IMR-90 (cell line): ENCODE results near the gene TP63. TPM values are rescaled to one million over a fixed set of nuclear protein-coding genes. Genes with fewer than 3 reads are reported as not detected.

Experiments used
- ATAC-seq: fragments of 200-7000 bp; cut with Tn5 transposase; 2 replicates; pipeline ENCODE4 v1.9.1; 2020; ENCODE audit warnings: low read depth, mild to moderate bottlenecking, moderate library complexity
- Bru-seq: library from RNA; stranded (reverse); fragments of 400-500 nt; gene quantifications from one replicate; lab custom pipeline; 2021; lab: Mats Ljungman, UMichigan
- BruChase-seq, 2 experiments: library from RNA; stranded (reverse); fragments of 400-500 nt; gene quantifications; one replicate each; lab custom pipeline; 2021; lab: Mats Ljungman, UMichigan
- BruUV-seq: library from RNA; stranded (reverse); fragments of 400-500 nt; replicated peaks from 2 replicates; lab custom pipeline; 2021; lab: Mats Ljungman, UMichigan
- CTCF ChIA-PET: fragments of 300-600 bp; formaldehyde crosslinking; extraction: SDS; loops from one replicate; lab custom pipeline; 2021; ENCODE audit warnings: antibody characterized with exemption; lab: Yijun Ruan, JAX
- POLR2A ChIA-PET: fragments of 300-600 bp; sonication (Branson Sonifier 250); formaldehyde crosslinking; loops from one replicate; lab custom pipeline; 2022; ENCODE audit warnings: antibody characterized with exemption; ENCODE audit not compliant: unreplicated experiment; lab: Charles Lee
- DNase-seq: peaks from one replicate; pipeline ENCODE4 v3.0.0; 2013
- H2AFZ ChIP-seq: replicated peaks from 2 replicates; pipeline ENCODE3; 2013; ENCODE audit warnings: low read length, mild to moderate bottlenecking; ENCODE audit not compliant: poor library complexity
- H2AK5ac ChIP-seq: 2 replicates; pipeline ENCODE4 v1.6.1; 2013; ENCODE audit warnings: low read depth, low read length, inconsistent platforms
- H2AK9ac ChIP-seq: replicated peaks from 2 replicates; pipeline ENCODE3; 2013; ENCODE audit warnings: mild to moderate bottlenecking, low read depth, low read length, moderate library complexity; ENCODE audit not compliant: poor library complexity
- H2BK120ac ChIP-seq: 2 replicates; pipeline ENCODE4 v1.6.1; 2013; ENCODE audit warnings: low read depth, low read length, inconsistent platforms
- H2BK15ac ChIP-seq: 3 replicates; pipeline ENCODE4 v1.6.1; 2013; ENCODE audit warnings: low read depth, low read length, inconsistent platforms
- H2BK20ac ChIP-seq: 2 replicates; pipeline ENCODE4 v1.6.1; 2013; ENCODE audit warnings: low read depth, mild to moderate bottlenecking, inconsistent platforms, low read length, moderate library complexity
- H2BK5ac ChIP-seq: 2 replicates; pipeline ENCODE4 v1.6.1; 2013; ENCODE audit warnings: mild to moderate bottlenecking, low read depth, low read length, inconsistent platforms; ENCODE audit not compliant: poor library complexity, severe bottlenecking
- H3K14ac ChIP-seq: replicated peaks from 2 replicates; pipeline ENCODE4 v1.6.1; 2013; ENCODE audit warnings: low read depth, low read length, inconsistent platforms
- H3K18ac ChIP-seq: 2 replicates; pipeline ENCODE4 v1.6.1; 2013; ENCODE audit warnings: low read depth, low read length, control low read depth
- H3K23ac ChIP-seq: 2 replicates; pipeline ENCODE4 v1.6.1; 2013; ENCODE audit warnings: low read depth, low read length, inconsistent platforms
- H3K27ac ChIP-seq: 2 replicates; pipeline ENCODE4 v1.5.1; 2013; ENCODE audit warnings: mild to moderate bottlenecking, control low read depth, low read length; ENCODE audit not compliant: insufficient read depth
- H3K27me3 ChIP-seq: 2 replicates; pipeline ENCODE4 v1.6.1; 2013; ENCODE audit warnings: low read length; ENCODE audit not compliant: control insufficient read depth, insufficient read depth
- H3K36me3 ChIP-seq: 2 replicates; pipeline ENCODE4 v1.6.1; 2013; ENCODE audit warnings: low read length, mixed read lengths; ENCODE audit not compliant: control insufficient read depth, insufficient read depth
- H3K4ac ChIP-seq: 2 replicates; pipeline ENCODE4 v1.6.1; 2013; ENCODE audit warnings: low read depth, low read length, inconsistent platforms
- H3K4me1 ChIP-seq: 2 replicates; pipeline ENCODE4 v1.6.1; 2013; ENCODE audit warnings: low read length, mixed read lengths; ENCODE audit not compliant: control insufficient read depth, insufficient read depth
- H3K4me2 ChIP-seq: 2 replicates; pipeline ENCODE4 v1.6.1; 2013; ENCODE audit warnings: low read depth, mild to moderate bottlenecking, control low read depth, low read length, moderate library complexity
- H3K4me3 ChIP-seq: 2 replicates; pipeline ENCODE4 v1.5.1; 2013; ENCODE audit warnings: low read depth, mild to moderate bottlenecking, control low read depth, low read length, moderate library complexity; ENCODE audit not compliant: insufficient read depth
- H3K56ac ChIP-seq: 2 replicates; pipeline ENCODE4 v1.6.1; 2013; ENCODE audit warnings: low read length, inconsistent platforms; ENCODE audit not compliant: insufficient read depth; ENCODE audit errors: extremely low read depth
- H3K79me1 ChIP-seq, 2 experiments: 2 replicates each; pipeline ENCODE4 v1.6.1; 2013; ENCODE audit warnings: low read length in 2 of 2, inconsistent platforms in 1 of 2, low read depth in 1 of 2
- H3K9ac ChIP-seq: 2 replicates; pipeline ENCODE4 v1.6.1; 2013; ENCODE audit warnings: low read depth, low read length, control low read depth
- H3K9me1 ChIP-seq: 2 replicates; pipeline ENCODE4 v1.6.1; 2013; ENCODE audit warnings: low read length, inconsistent platforms; ENCODE audit not compliant: insufficient read depth
- H3K9me3 ChIP-seq: 2 replicates; pipeline ENCODE4 v1.6.1; 2013; ENCODE audit warnings: low read length; ENCODE audit not compliant: control insufficient read depth, insufficient read depth
- H4K20me1 ChIP-seq: 2 replicates; pipeline ENCODE4 v1.6.1; 2013; ENCODE audit warnings: low read length, inconsistent platforms; ENCODE audit not compliant: insufficient read depth
- H4K5ac ChIP-seq: 2 replicates; pipeline ENCODE4 v1.6.1; 2013; ENCODE audit warnings: mild to moderate bottlenecking, low read depth, low read length, control low read depth
- H4K8ac ChIP-seq, 2 experiments: 2 replicates each; pipeline ENCODE4 v1.6.1; 2013; ENCODE audit warnings: low read depth in 2 of 2, low read length in 2 of 2, control low read depth in 1 of 2, inconsistent platforms in 1 of 2
- H4K91ac ChIP-seq: 2 replicates; pipeline ENCODE4 v1.6.1; 2013; ENCODE audit warnings: low read depth, low read length, inconsistent platforms; ENCODE audit not compliant: insufficient read depth
- CHD1 ChIP-seq: IDR thresholded peaks from 2 replicates; pipeline ENCODE4 v1.6.1; 2012; ENCODE audit warnings: low read depth, low read length, improper control_type of control experiment
- FOS ChIP-seq: fragments of 150-350 bp; IDR thresholded peaks from 2 replicates; pipeline ENCODE4 v1.6.1; 2016; ENCODE audit warnings: low read depth, low read length
- MAZ ChIP-seq: IDR thresholded peaks from 2 replicates; pipeline ENCODE4 v1.6.1; 2012; ENCODE audit warnings: low read depth, mild to moderate bottlenecking, low read length, improper control_type of control experiment, moderate library complexity, borderline replicate concordance
- MXI1 ChIP-seq: IDR thresholded peaks from 2 replicates; pipeline ENCODE4 v1.6.1; 2012; ENCODE audit warnings: low read depth, mild to moderate bottlenecking, low read length, moderate library complexity, borderline replicate concordance
- NFE2L2 ChIP-seq: fragments of 150-350 bp; IDR thresholded peaks from 2 replicates; pipeline ENCODE4 v1.6.1; 2016; ENCODE audit warnings: low read depth, mild to moderate bottlenecking, low read length
- POLR2A ChIP-seq: IDR thresholded peaks from 2 replicates; pipeline ENCODE4 v1.6.1; 2012; ENCODE audit warnings: mild to moderate bottlenecking, low read depth, low read length
- RCOR1 ChIP-seq: IDR thresholded peaks from 2 replicates; pipeline ENCODE4 v1.6.1; 2012; ENCODE audit warnings: mild to moderate bottlenecking, low read length, improper control_type of control experiment; ENCODE audit not compliant: insufficient replicate concordance
- SMC3 ChIP-seq: fragments of 150-350 bp; IDR thresholded peaks from 2 replicates; pipeline ENCODE4 v1.6.1; 2016; ENCODE audit warnings: low read depth, mild to moderate bottlenecking, antibody characterized with exemption, low read length, moderate library complexity
- dilution Hi-C: fragments of 300-500 bp; cut with HindIII; formaldehyde crosslinking; loops from one replicate; pipeline ENCODE4 v1.14.3; 2018; ENCODE audit warnings: low sequenced_read_pairs; ENCODE audit not compliant: unreplicated experiment
- in situ Hi-C: fragments of 300-500 bp; cut with MboI; formaldehyde crosslinking; loops from 3 replicates; pipeline ENCODE4 v1.14.3; 2019; ENCODE audit warnings: low sequenced_read_pairs, inconsistent platforms, mixed read lengths
- intact Hi-C: fragments of 100-400 bp; cut with micrococcal nuclease; formaldehyde crosslinking; loops from 2 replicates; pipeline ENCODE4 v1.10.0; 2022
- long read RNA-seq: library from polyadenylated mRNA; unstranded; transcript quantifications from one replicate; pipeline ENCODE4 v2.0.0, GENCODE V29; 2021; ENCODE audit not compliant: unreplicated experiment
- polyA plus RNA-seq, 3 experiments: library from polyadenylated mRNA; depleted of rRNA; stranded (reverse); fragments of >200 nt; gene quantifications; 2 replicates each; pipeline ENCODE4 v1.2.3, GENCODE V29; 2012; ENCODE audit warnings: low replicate concordance in 1 of 3
- total RNA-seq: library from RNA; depleted of rRNA; stranded (reverse); fragments of >200 nt; gene quantifications from 2 replicates; pipeline ENCODE4 v1.2.3, GENCODE V29; 2012; rRNA removed
- TF ChIP-seq, protein P1 (sequence below): conservative IDR thresholded peaks from 2 replicates; pipeline ENCODE4 v1.5.1; 2012; ENCODE audit warnings: mild to moderate bottlenecking, low read depth, low read length, improper control_type of control experiment

Gene TP63
- total RNA-seq, result not detected in 2 replicates
- not detected in 2 replicates for polyA plus RNA-seq (2012; rRNA removed)
- not detected in 2 replicates for polyA plus RNA-seq (2012; cell fraction: cytosol; rRNA removed)
- not detected in 2 replicates for polyA plus RNA-seq (2012; cell fraction: nucleus; rRNA removed; ENCODE audit: low replicate concordance)
- Bru-seq, nascent RNA, result percentile 1 among the genes with signal in this experiment
- BruChase-seq, experiment 1, labeled RNA remaining after a 6-hour chase, result percentile 2 among the genes with signal in this experiment
- percentile 1 among the genes with signal in this experiment for BruChase-seq, experiment 2, labeled RNA remaining after a 2-hour chase
- long read RNA-seq, result 0 reads

DNA sequence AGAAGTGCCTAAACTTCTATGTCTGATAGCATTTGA, at the start of gene TP63:
Gene TP63, plus strand, starts transcription at position 17 of the 36 bp plus-strand sequence. CDS start 127 bp downstream, outside the sequence.
- Histone ChIP-seq H3K23ac (no peak within 1 kb of the TSS), H2AFZ (peak within 1 kb of the TSS; percentile 24), H2AK5ac (no peak within 1 kb of the TSS), H3K18ac (no peak within 1 kb of the TSS), H3K4me3 (no peak within 1 kb of the TSS), H3K4me1 (no peaks in the 10 kb centered on the region), H3K79me1 (no peaks in the 10 kb centered on the region), H2BK120ac (no peak within 1 kb of the TSS), H4K5ac (no peak within 1 kb of the TSS), H3K9me1 (no peaks in the 10 kb centered on the region), H3K36me3 (no peaks in the 10 kb centered on the region), H4K20me1 (no peaks in the 10 kb centered on the region), H2BK20ac (no peak within 1 kb of the TSS), H4K91ac (no peak within 1 kb of the TSS), H3K27me3 (no peaks in the 10 kb centered on the region; the same call in 1 of the 2 replicates), H3K4me2 (no peak within 1 kb of the TSS), H3K14ac (no peak within 1 kb of the TSS), H3K27ac (no peak within 1 kb of the TSS), H3K9ac (no peak within 1 kb of the TSS), H2BK15ac (no peak within 1 kb of the TSS), H3K9me3 (no peaks in the 10 kb centered on the region), H2AK9ac (no peak within 1 kb of the TSS), H3K56ac (no peak within 1 kb of the TSS), H2BK5ac (no peak within 1 kb of the TSS), H4K8ac (no peak within 1 kb of the TSS), H3K4ac (no peak within 1 kb of the TSS)
- ATAC-seq (no peak), DNase-seq (no peak)
- intact Hi-C loops (no loop called here), in situ Hi-C loops (no loop called here), dilution Hi-C loops (no loop called here)
- no peak for TF ChIP-seq RCOR1
- no peak for TF ChIP-seq MXI1
- no peak for TF ChIP-seq FOS
- TF ChIP-seq SMC3, result no peak
- TF ChIP-seq NFE2L2, result no peak
- no peak for TF ChIP-seq MAZ
- TF ChIP-seq, protein P1, sequence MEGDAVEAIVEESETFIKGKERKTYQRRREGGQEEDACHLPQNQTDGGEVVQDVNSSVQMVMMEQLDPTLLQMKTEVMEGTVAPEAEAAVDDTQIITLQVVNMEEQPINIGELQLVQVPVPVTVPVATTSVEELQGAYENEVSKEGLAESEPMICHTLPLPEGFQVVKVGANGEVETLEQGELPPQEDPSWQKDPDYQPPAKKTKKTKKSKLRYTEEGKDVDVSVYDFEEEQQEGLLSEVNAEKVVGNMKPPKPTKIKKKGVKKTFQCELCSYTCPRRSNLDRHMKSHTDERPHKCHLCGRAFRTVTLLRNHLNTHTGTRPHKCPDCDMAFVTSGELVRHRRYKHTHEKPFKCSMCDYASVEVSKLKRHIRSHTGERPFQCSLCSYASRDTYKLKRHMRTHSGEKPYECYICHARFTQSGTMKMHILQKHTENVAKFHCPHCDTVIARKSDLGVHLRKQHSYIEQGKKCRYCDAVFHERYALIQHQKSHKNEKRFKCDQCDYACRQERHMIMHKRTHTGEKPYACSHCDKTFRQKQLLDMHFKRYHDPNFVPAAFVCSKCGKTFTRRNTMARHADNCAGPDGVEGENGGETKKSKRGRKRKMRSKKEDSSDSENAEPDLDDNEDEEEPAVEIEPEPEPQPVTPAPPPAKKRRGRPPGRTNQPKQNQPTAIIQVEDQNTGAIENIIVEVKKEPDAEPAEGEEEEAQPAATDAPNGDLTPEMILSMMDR, result no peak
- no peak for TF ChIP-seq CHD1
- no peak for TF ChIP-seq POLR2A
- BruUV-seq, result no TSS peak
- CTCF ChIA-PET, result no interaction called here
- POLR2A ChIA-PET, result no interaction called here
